HEK293T (cell line): ENCODE measurements around the gene PCDHGC5.

Source experiments
- BHLHE40 ChIP-seq: fragments of 450-650 bp; IDR thresholded peaks from 2 replicates; pipeline ENCODE4 v1.6.1; 2016; ENCODE audit warnings: mild to moderate bottlenecking, moderate library complexity, borderline replicate concordance
- ELF4 ChIP-seq: fragments of 450-650 bp; IDR thresholded peaks from 2 replicates; pipeline ENCODE4 v1.6.1; 2017; ENCODE audit warnings: antibody characterized with exemption
- HDGF ChIP-seq: fragments of 450-650 bp; IDR thresholded peaks from 2 replicates; pipeline ENCODE4 v1.6.1; 2017; ENCODE audit warnings: antibody characterized with exemption, borderline replicate concordance
- LEF1 ChIP-seq: fragments of 450-650 bp; IDR thresholded peaks from 2 replicates; pipeline ENCODE4 v1.6.1; 2017; ENCODE audit warnings: mild to moderate bottlenecking, borderline replicate concordance
- SUZ12 ChIP-seq: fragments of 450-650 bp; IDR thresholded peaks from 2 replicates; pipeline ENCODE4 v1.6.1; 2016; ENCODE audit warnings: mild to moderate bottlenecking
- TARDBP ChIP-seq: fragments of 450-650 bp; IDR thresholded peaks from 2 replicates; pipeline ENCODE4 v1.6.1; 2016
- ZNF384 ChIP-seq: fragments of 450-650 bp; IDR thresholded peaks from 2 replicates; pipeline ENCODE4 v1.6.1; 2016

GRCh38 chr5:141477815-141478214 lies 11.1 kb upstream of the PCDHGC5 start:
- TF ChIP-seq TARDBP (no peak), BHLHE40 (no peak), LEF1 (no peak), SUZ12 (no peak), ZNF384 (no peak), HDGF (no peak), ELF4 (no peak)
